ENCODE data around the gene UGT1A10.
"Not testable (repeated sequence)": the region's sequence is repeated elsewhere in the genome, so short reads cannot be mapped to it uniquely, and the experiment has no call there.

The UGT1A10 gene

DNA sequence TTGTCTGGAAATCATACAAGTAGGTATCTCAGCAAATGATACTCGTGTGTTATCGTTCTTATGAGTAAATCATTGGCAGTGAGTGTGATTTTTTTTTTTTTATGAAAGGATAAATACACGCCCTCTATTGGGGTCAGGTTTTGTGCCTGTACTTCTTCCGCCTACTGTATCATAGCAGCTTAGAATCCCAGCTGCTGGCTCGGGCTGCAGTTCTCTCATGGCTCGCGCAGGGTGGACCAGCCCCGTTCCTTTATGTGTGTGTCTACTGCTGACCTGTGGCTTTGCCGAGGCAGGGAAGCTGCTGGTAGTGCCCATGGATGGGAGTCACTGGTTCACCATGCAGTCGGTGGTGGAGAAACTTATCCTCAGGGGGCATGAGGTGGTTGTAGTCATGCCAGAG is at the start of gene UGT1A10:
Gene UGT1A10 (plus strand): TSS at position 143 of the 400 bp plus-strand sequence. CDS start 75 bp downstream, at position 218.
- DNase-seq: not testable (repeated sequence)

- DNase-seq: no peak
Measured at GRCh38 chr2:233588400-233588799, 47.8 kb upstream of the UGT1A10 start.

- DNase-seq: not testable (repeated sequence)
Measured at GRCh38 chr2:233592706-233593105, 43.5 kb upstream of the UGT1A10 start.

DNA sequence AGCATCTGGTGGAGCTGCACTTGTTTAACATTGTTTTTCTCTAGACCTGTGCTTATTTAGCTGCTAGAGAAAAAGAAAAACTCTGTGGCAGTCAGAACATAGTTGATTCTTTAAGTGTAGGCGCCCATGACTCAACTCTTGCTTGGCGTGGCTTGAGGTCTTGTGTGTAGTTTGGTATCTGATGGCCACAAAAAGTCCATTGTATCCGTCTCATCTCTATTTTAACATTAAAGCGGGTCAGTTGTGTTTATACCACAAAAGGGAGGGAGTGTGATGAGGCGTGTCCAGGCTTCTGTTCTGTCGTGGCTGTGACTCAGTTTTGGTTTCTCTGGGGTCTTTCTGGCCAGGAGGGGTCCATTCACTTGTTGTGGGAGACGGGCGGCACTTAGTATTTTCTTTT is 43.0 kb upstream of the UGT1A10 start:
- no peak for DNase-seq

- DNase-seq: no peak
Measured at GRCh38 chr2:233597522-233597921, 38.7 kb upstream of the UGT1A10 start.

- no peak for DNase-seq
Measured at GRCh38 chr2:233598952-233599351, 37.3 kb upstream of the UGT1A10 start.

GRCh38 chr2:233600386-233600785 is 35.9 kb upstream of the UGT1A10 start:
- no peak for DNase-seq

- no peak for DNase-seq
Measured at GRCh38 chr2:233602076-233602475, 34.2 kb upstream of the UGT1A10 start.

DNA sequence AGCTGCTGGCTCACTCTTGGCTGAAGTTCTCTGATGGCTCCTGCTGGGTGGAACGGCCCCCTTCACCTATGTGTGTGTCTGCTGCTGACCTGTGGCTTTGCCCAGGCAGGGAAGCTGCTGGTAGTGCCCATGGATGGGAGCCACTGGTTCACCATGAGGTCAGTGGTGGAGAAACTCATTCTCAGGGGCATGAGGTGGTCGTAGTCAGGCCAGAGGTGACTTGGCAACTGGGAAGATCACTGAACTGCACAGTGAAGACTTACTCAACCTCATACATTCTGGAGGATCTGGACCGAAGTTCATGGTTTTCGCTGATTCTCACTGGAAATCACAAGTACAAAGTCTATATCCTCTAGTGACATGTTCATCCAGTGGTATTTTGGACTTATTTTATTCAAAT is 32.7 kb upstream of the UGT1A10 start:
- DNase-seq: no peak

GRCh38 chr2:233604826-233605225 is 31.4 kb upstream of the UGT1A10 start:
- no peak for DNase-seq

DNA sequence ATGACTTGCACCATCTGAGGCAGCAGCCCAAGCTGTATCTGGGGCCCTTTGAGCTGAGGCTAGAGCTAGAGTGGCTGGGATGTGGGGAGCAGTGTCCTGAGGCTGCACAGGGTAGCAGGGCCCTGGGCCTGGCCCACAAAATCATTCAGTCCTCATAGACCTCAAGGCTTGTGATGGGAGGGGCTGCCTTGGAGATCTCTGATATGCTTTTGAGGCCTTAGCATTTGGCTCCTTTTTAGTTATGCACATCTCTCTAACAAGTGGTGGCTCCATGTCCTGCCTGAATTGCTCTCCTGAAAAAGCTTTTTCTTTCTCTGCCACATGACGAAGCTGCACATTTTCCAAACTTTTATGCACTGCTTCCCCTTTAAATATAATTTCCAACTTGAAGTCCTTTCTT is 30.6 kb upstream of the UGT1A10 start:
- DNase-seq: no peak

- DNase-seq: no peak
Measured at GRCh38 chr2:233611284-233611683, 25.0 kb upstream of the UGT1A10 start.

DNA sequence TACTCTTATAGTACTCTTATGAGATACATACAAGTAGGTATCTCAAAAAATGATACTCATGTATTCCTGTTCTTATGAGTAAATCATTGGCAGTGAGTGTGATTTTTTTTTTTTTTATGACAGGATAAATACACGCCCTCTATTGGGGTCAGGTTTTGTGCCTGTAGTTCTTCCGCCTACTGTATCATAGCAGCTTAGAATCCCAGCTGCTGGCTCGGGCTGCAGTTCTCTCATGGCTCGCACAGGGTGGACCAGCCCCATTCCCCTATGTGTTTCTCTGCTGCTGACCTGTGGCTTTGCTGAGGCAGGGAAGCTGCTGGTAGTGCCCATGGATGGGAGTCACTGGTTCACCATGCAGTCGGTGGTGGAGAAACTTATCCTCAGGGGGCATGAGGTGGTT is 18.8 kb upstream of the UGT1A10 start, which contains the start of gene UGT1A8:
Gene UGT1A8 (plus strand): TSS at position 158 of the 400 bp plus-strand sequence. CDS start 75 bp downstream, at position 233.
- DNase-seq: not testable (repeated sequence)

GRCh38 chr2:233620204-233620603 is 16.0 kb upstream of the UGT1A10 start:
- no peak for DNase-seq

DNA sequence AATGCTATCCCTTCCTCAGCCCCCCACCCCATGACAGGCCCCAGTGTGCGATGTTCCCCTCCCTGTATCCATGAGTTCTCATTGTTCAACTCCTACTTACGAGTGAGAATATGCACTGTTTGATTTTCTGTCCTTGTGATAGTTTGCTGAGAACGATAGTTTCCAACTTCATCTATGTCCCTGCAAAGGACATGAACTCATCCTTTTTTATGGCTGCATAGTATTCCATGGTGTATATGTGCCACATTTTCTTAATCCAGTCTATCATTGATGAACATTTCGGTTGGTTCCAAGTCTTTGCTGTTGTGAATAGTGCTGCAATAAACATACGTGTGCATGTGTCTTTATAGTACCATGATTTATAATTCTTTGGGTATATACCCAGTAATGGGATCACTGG is 14.4 kb upstream of the UGT1A10 start:
- DNase-seq: not testable (repeated sequence)

DNA sequence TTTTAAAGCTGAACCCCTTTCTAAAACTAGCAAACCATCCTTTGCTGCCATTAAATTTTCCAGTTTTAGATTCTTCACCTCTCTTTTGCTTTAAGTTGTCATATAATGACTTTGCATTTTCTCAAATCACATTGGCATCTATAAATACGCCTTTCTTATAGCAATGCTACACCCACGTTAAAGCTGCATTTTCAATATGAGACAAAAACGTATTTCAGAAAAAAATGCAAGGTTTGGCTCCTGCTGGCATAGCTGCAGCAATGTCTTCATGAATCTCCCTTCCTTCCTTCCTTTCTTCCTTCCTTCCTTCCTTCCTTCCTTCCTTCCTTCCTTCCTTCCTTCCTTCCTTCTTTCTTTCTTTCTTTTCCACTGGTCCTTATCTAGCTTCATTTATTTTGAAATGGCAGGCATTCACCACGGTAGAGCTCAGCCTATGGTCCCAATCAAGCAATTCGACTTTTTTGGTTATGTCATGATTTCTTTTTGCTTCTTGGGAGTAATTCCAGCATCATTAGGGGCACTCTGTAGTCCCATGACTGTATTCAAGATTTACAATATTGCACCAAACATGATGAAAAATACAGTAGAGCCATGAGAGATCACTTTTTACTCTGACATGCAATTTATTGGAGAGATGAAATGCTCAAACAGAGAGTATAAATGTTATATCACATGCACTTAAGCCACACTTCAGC is 8.8 kb upstream of the UGT1A10 start:
- no peak for DNase-seq

DNA sequence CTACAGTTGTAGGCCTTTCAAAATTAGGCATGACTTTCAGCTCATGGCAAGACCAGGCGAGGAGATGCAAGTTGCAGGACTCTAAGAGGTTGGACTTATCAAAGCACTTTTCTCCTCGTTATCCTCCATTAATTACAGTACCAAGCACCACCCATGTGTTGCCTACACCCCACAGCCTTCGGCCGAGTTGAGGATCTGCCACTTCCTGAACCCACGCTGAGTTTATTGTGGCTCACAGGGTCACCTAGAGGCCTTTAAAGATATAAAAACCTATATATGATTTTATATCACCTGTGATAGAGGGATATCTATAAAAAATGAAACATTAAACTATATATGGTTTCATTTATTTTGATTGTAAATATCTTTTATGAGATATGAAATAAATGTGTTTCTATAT is 2.6 kb downstream of the UGT1A10 start:
- no peak for DNase-seq

- no peak for DNase-seq
Measured at GRCh38 chr2:233639860-233640259, 3.6 kb downstream of the UGT1A10 start.

DNA sequence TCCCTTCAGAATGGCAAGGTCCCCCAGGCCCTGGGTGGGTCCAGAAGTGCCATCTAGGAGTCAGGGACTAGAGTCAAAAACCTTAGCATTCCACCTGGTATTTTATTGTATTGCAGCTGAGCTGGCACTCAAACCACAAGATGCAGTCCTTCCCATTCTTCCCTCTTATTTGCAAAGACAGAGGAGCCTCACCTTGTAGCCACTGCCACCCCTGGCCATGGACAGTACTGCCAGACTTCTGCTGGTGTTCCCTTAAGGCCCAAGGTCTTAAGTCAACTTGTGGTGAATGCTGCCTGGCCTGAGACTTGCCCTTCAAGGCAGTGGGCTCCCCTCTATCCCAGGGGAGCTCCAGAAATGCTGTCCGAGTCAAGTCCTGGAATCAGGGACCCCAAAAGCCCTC is 6.9 kb downstream of the UGT1A10 start:
- no peak for DNase-seq

GRCh38 chr2:233646033-233646432 is 9.8 kb downstream of the UGT1A10 start:
- DNase-seq: not testable (repeated sequence)

DNA sequence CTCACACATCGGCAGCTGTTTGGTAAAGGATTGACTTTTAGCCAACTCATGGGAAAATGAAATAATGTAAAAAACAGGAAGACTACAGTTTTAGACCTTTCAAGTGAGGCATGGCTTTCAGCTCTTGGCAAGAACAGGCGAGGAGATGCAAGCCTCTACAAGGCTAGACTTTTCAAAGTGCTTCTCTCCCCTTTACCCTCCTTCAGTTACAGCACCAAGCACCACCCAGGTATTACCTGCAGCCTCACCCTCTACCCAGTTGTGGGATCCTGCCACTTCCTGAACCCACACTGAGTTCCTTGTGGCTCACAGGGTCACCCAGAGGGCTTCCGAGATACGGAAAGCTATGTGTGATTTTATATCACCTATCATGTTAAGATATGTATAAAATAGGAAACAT is 14.7 kb downstream of the UGT1A10 start:
- no peak for DNase-seq

DNA sequence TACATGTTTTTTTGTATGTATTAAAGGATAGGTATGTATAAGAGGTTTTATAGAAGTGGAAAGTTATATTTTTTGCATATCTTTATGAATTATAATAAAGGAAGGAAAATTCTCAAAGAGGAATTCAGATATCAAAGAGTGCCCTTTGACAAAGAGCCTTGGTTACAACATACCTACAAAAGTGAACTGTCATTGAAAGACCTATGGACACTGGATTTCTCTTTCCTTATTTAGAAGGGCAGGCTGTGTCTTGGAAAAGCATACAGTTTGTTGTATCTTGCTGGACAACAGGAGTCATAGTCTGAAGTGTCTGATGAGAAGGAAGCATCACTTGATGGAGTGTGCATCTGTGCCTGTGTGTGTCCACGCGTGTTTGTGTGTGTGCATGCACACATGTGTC is 15.2 kb downstream of the UGT1A10 start:
- no peak for DNase-seq

DNA sequence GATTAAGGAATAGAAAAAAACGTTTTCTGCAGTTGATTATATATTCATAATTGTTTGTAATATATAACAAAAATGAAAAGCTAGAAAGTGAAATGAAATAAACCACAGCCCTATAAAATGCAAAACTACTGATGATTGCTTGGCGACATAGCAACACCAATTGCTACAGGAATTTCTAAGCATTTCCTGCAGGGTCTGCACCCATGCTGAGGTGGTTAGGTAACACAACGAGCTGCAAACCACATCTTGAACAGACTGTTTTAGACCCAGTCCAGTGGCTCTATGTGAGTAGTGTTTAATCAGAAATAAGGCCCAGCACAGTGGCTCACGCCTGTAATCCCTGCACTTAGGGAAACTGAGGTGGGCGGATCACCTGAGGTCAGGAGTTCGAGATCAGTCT is 18.3 kb downstream of the UGT1A10 start:
- no peak for DNase-seq

- DNase-seq: no peak
Measured at GRCh38 chr2:233655043-233655442, 18.8 kb downstream of the UGT1A10 start.

- DNase-seq: not testable (repeated sequence)
Measured at GRCh38 chr2:233655943-233656342, 19.7 kb downstream of the UGT1A10 start.

All from stimulated activated CD4-positive, alpha-beta T cell treated with anti-CD3 and anti-CD28 coated beads, Interleukin-4, amount 100 ng/mL, for 1 hour (primary cell).